PC-9 (cell line): ENCODE data around the gene TNPO2. TPM values are rescaled to one million over a fixed set of nuclear protein-coding genes. Genes with fewer than 3 reads are reported as not detected.
"Not testable (repeated sequence)": the region's sequence is repeated elsewhere in the genome, so short reads cannot be mapped to it uniquely, and the experiment has no call there.

ENCODE experiments used
- BruUV-seq: library from RNA; stranded (reverse); fragments of 400-500 nt; replicated peaks from 2 replicates; lab custom pipeline; 2021; lab: Mats Ljungman, UMichigan
- CTCF ChIA-PET: fragments of 300-600 bp; sonication (Branson Sonifier 250); formaldehyde crosslinking; loops from one replicate; lab custom pipeline; 2022; ENCODE audit warnings: antibody characterized with exemption; lab: Charles Lee
- POLR2A ChIA-PET: fragments of 300-600 bp; sonication (Branson Sonifier 250); formaldehyde crosslinking; loops from one replicate; lab custom pipeline; 2022; ENCODE audit warnings: antibody characterized with exemption; ENCODE audit not compliant: unreplicated experiment; lab: Charles Lee
- DNase-seq, 2 experiments: peaks; one replicate each; pipeline versions ENCODE4 v3.0.0 to v3.0.0-alpha.2; 2015 to 2022; ENCODE audit warnings: mixed read lengths in 1 of 2
- H2AFZ ChIP-seq: fragments of 200-600 bp; sonication (generic); 2 replicates; pipeline ENCODE4 v1.8.1; 2017; ENCODE audit warnings: antibody characterized with exemption
- H3F3A ChIP-seq: fragments of 200-600 bp; sonication (generic); 2 replicates; pipeline ENCODE4 v1.8.1; 2017; ENCODE audit warnings: antibody characterized with exemption, mild to moderate bottlenecking, low read depth; ENCODE audit not compliant: insufficient read depth
- H3K27ac ChIP-seq: fragments of 200-600 bp; sonication (generic); 2 replicates; pipeline ENCODE4 v1.6.1; 2016; ENCODE audit warnings: mixed run types
- H3K27me3 ChIP-seq: fragments of 200-600 bp; sonication (generic); 2 replicates; pipeline ENCODE4 v1.6.1; 2016; ENCODE audit warnings: low read depth, mixed run types; ENCODE audit not compliant: insufficient read depth
- H3K36me3 ChIP-seq: fragments of 200-600 bp; sonication (generic); 2 replicates; pipeline ENCODE4 v1.6.1; 2016; ENCODE audit warnings: low read depth, mixed run types
- H3K4me1 ChIP-seq: fragments of 200-600 bp; sonication (generic); replicated peaks from 2 replicates; pipeline ENCODE4 v1.6.1; 2016; ENCODE audit warnings: mixed run types; ENCODE audit not compliant: insufficient read depth
- H3K4me2 ChIP-seq: fragments of 200-600 bp; sonication (generic); 2 replicates; pipeline ENCODE4 v1.6.1; 2017; ENCODE audit warnings: mixed run types
- H3K4me3 ChIP-seq: fragments of 200-600 bp; sonication (generic); 2 replicates; pipeline ENCODE4 v1.6.1; 2016; ENCODE audit warnings: mixed run types
- H3K79me2 ChIP-seq: fragments of 200-600 bp; sonication (generic); 2 replicates; pipeline ENCODE4 v1.6.1; 2017; ENCODE audit warnings: low read depth, mixed run types
- H3K9me2 ChIP-seq: fragments of 200-600 bp; sonication (generic); 2 replicates; pipeline ENCODE4 v1.8.1; 2017; ENCODE audit warnings: mild to moderate bottlenecking; ENCODE audit not compliant: insufficient read depth
- H3K9me3 ChIP-seq: fragments of 200-600 bp; sonication (generic); 2 replicates; pipeline ENCODE4 v1.8.1; 2016; ENCODE audit warnings: low read depth; ENCODE audit not compliant: insufficient read depth
- H4K20me1 ChIP-seq: fragments of 200-600 bp; sonication (generic); 2 replicates; pipeline ENCODE4 v1.8.1; 2017; ENCODE audit not compliant: insufficient read depth
- CTCF ChIP-seq: fragments of 200-600 bp; sonication (generic); conservative IDR thresholded peaks from 2 replicates; pipeline ENCODE4 v1.6.1; 2017; ENCODE audit warnings: mixed run types, antibody characterized with exemption, mild to moderate bottlenecking, moderate library complexity
- EZH2 ChIP-seq: fragments of 200-600 bp; sonication (generic); IDR thresholded peaks from 2 replicates; pipeline ENCODE4 v1.8.0; 2017; ENCODE audit warnings: antibody characterized with exemption, low read depth
- intact Hi-C: fragments of 100-400 bp; cut with micrococcal nuclease; formaldehyde crosslinking; loops from one replicate; pipeline ENCODE4 v1.10.0; 2022; ENCODE audit not compliant: unreplicated experiment
- total RNA-seq: library from RNA; stranded (reverse); gene quantifications from 2 replicates; pipeline ENCODE4 v1.2.3, GENCODE V29; 2021

The TNPO2 gene
- total RNA-seq, 1 experiment from 2014 or later, result 77.5 TPM

GRCh38 chr19:12727745-12728433 is 4.2 kb upstream of the TNPO2 start:
- ChIA-PET POLR2A (interaction anchor here (0.6 kb wide), 1 partner anchor 101 kb away, joined by 3 read pairs; no protein-coding TSS in a partner anchor), CTCF (interaction anchor here (0.7 kb wide), 1 partner anchor 11 kb away, joined by 3 read pairs; no protein-coding TSS in a partner anchor)
- H3K27me3 ChIP-seq, result no peaks in the 10 kb centered on the region
- no peak overlapping the region for H2AFZ ChIP-seq
- H3K27ac ChIP-seq, result no peak overlapping the region
- intact Hi-C loops, result no loop called here
- no peak for DNase-seq
- BruUV-seq, result no TSS peak
- H3F3A ChIP-seq, result peaks cover 85% of the 10 kb centered on the region
- TF ChIP-seq EZH2, result no peak
- no peak for TF ChIP-seq CTCF
- H3K4me2 ChIP-seq, result no peak overlapping the region
- H4K20me1 ChIP-seq, result peaks cover 35% of the 10 kb centered on the region
- no peaks in the 10 kb centered on the region for H3K9me2 ChIP-seq
- H3K4me1 ChIP-seq, result peaks cover 13% of the 10 kb centered on the region
- H3K9me3 ChIP-seq, result no peaks in the 10 kb centered on the region
- no peak overlapping the region for H3K4me3 ChIP-seq
- H3K79me2 ChIP-seq, result peaks cover 44% of the 10 kb centered on the region
- H3K36me3 ChIP-seq, result 0 out of 2 replicates have a peak, but pooled peaks cover 16% of the 10 kb centered on the region

- H4K20me1 ChIP-seq, result peaks cover 25% of the 10 kb centered on the region
- H3K4me3 ChIP-seq, result no peak overlapping the region
- CTCF ChIA-PET, result interaction anchor here (0.7 kb wide), 1 partner anchor 67 kb away, joined by 3 read pairs; no protein-coding TSS in a partner anchor
- DNase-seq, result no peak
- no peaks in the 10 kb centered on the region for H3K9me2 ChIP-seq
- no peak overlapping the region for H3K27ac ChIP-seq
- intact Hi-C loops, result no loop called here
- peaks cover 79% of the 10 kb centered on the region for H3F3A ChIP-seq
- peaks cover 40% of the 10 kb centered on the region for H3K79me2 ChIP-seq
- 0 out of 2 replicates have a peak, but pooled peaks cover 12% of the 10 kb centered on the region for H3K36me3 ChIP-seq
- POLR2A ChIA-PET, result no interaction called here
- H2AFZ ChIP-seq, result no peak overlapping the region
- H3K9me3 ChIP-seq, result no peaks in the 10 kb centered on the region
- BruUV-seq, result no TSS peak
- no peak overlapping the region for H3K4me2 ChIP-seq
- H3K4me1 ChIP-seq, result 0 out of 2 replicates have a peak, but pooled peaks cover 5% of the 10 kb centered on the region
- TF ChIP-seq CTCF, result no peak
- no peak for TF ChIP-seq EZH2
- H3K27me3 ChIP-seq, result no peaks in the 10 kb centered on the region
Observed at GRCh38 chr19:12726988-12727316, 3.2 kb upstream of the TNPO2 start.

DNA sequence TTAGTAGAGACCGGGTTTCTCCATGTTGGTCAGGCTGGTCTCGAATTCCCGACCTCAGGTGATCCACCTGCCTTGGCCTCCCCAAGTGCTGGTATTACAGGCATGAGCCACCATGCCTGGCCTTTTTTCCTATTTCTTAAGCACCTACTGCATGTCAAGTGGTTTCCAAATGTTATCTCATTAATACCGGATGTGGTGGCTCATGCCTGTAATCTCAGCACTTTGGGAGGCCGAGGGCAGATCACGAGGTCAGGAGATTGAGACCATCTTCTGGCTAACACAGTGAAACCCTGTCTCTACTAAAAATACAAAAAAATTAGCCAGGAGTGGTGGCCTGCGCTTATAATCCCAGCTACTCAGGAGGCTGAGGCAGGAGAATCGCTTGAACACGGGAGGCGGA is 1.9 kb upstream of the TNPO2 start:
- Histone ChIP-seq H3K36me3 (0 out of 2 replicates have a peak, but pooled peaks cover 12% of the 10 kb centered on the region), H4K20me1 (peaks cover 14% of the 10 kb centered on the region), H3F3A (peaks cover 72% of the 10 kb centered on the region), H3K79me2 (peaks cover 40% of the 10 kb centered on the region)
- intact Hi-C loops, H3K27me3 ChIP-seq, DNase-seq, H3K4me1 ChIP-seq, H3K27ac ChIP-seq, H3K9me2 ChIP-seq, H3K9me3 ChIP-seq, H3K4me2 ChIP-seq, POLR2A ChIA-PET, BruUV-seq, CTCF ChIA-PET, H2AFZ ChIP-seq, H3K4me3 ChIP-seq: not testable (repeated sequence)
